SK-N-SH (cell line): ENCODE results near the gene AIF1L. TPM values are rescaled to one million over a fixed set of nuclear protein-coding genes. Genes with fewer than 3 reads are reported as not detected.

Source experiments
- CTCF ChIA-PET: fragments of 300-600, 350-600 bp; formaldehyde crosslinking; extraction: SDS; loops from one replicate; lab custom pipeline; 2021; lab: Yijun Ruan, JAX
- POLR2A ChIA-PET: fragments of 350-600 bp; sonication (Branson Sonifier 250); formaldehyde crosslinking; extraction: SDS; loops from one replicate; lab custom pipeline; 2020; ENCODE audit warnings: antibody characterized with exemption, inconsistent platforms; lab: Yijun Ruan, JAX
- DNase-seq: peaks from one replicate; pipeline ENCODE4 v3.0.0; 2012
- H2AFZ ChIP-seq: fragments of 200-600 bp; sonication (generic); 2 replicates; pipeline ENCODE4 v1.8.1; 2016; ENCODE audit warnings: antibody characterized with exemption, mild to moderate bottlenecking, low read depth
- H3F3A ChIP-seq: fragments of 200-600 bp; sonication (generic); replicated peaks from 2 replicates; pipeline ENCODE3; 2016; ENCODE audit warnings: antibody characterized with exemption, mild to moderate bottlenecking; ENCODE audit not compliant: insufficient read depth
- H3K27ac ChIP-seq, 2 experiments: fragments of 200-500 bp in 1 of 2; fragments of 200-600 bp in 1 of 2; sonication (Bioruptor generic) in 1 of 2; sonication (generic), shearing (Covaris generic) in 1 of 2; 2 replicates each; pipeline versions ENCODE4 v1.5.1 to v1.6.1; 2014 to 2016; ENCODE audit warnings: low read depth in 2 of 2, inconsistent platforms in 1 of 2, low read length in 1 of 2, mild to moderate bottlenecking in 1 of 2, mixed read lengths in 1 of 2
- H3K27me3 ChIP-seq: fragments of 200-600 bp; sonication (generic), shearing (Covaris generic); 2 replicates; pipeline ENCODE4 v1.6.1; 2016; ENCODE audit warnings: mixed run types; ENCODE audit not compliant: insufficient read depth
- H3K36me3 ChIP-seq, 2 experiments: fragments of 200-500 bp in 1 of 2; fragments of 200-600 bp in 1 of 2; sonication (Bioruptor generic) in 1 of 2; sonication (generic) in 1 of 2; replicated peaks in 1 of 2; 2 replicates each; pipeline versions ENCODE3 to v1.5.1; 2014 to 2016; ENCODE audit warnings: low read length in 1 of 2, mild to moderate bottlenecking in 1 of 2; ENCODE audit not compliant: insufficient read depth in 2 of 2, control insufficient read depth in 1 of 2
- H3K4me1 ChIP-seq, 2 experiments: fragments of 200-500 bp in 1 of 2; fragments of 200-600 bp in 1 of 2; sonication (Bioruptor generic) in 1 of 2; sonication (generic), shearing (Covaris generic) in 1 of 2; 2 replicates each; pipeline versions ENCODE4 v1.5.1 to v1.6.1; 2014 to 2016; ENCODE audit warnings: low read depth in 1 of 2, low read length in 1 of 2, mixed run types in 1 of 2; ENCODE audit not compliant: insufficient read depth in 2 of 2, control insufficient read depth in 1 of 2
- H3K4me2 ChIP-seq: fragments of 200-600 bp; sonication (generic), shearing (Covaris generic); 2 replicates; pipeline ENCODE4 v1.6.1; 2017; ENCODE audit warnings: mixed run types
- H3K4me3 ChIP-seq, 2 experiments: fragments of 200-500 bp in 1 of 2; fragments of 200-600 bp in 1 of 2; sonication (Bioruptor generic) in 1 of 2; sonication (generic), shearing (Covaris generic) in 1 of 2; 2 replicates each; pipeline versions ENCODE4 v1.5.1 to v1.8.1; 2014 to 2016; ENCODE audit warnings: low read depth in 2 of 2, inconsistent platforms in 1 of 2, low read length in 1 of 2, mild to moderate bottlenecking in 1 of 2, mixed read lengths in 1 of 2, moderate library complexity in 1 of 2
- H3K79me2 ChIP-seq: fragments of 200-600 bp; sonication (generic); 2 replicates; pipeline ENCODE4 v1.8.1; 2017; ENCODE audit warnings: mild to moderate bottlenecking; ENCODE audit not compliant: insufficient read depth
- H3K9ac ChIP-seq: fragments of 200-600 bp; sonication (generic); 2 replicates; pipeline ENCODE4 v1.6.1; 2017; ENCODE audit warnings: mixed run types
- H3K9me2 ChIP-seq: fragments of 200-600 bp; sonication (generic); 2 replicates; pipeline ENCODE4 v1.6.1; 2017; ENCODE audit warnings: mixed run types
- H3K9me3 ChIP-seq: fragments of 200-600 bp; sonication (generic); 2 replicates; pipeline ENCODE4 v1.6.1; 2017; ENCODE audit warnings: mixed run types, mild to moderate bottlenecking, moderate library complexity
- H4K20me1 ChIP-seq: fragments of 200-600 bp; sonication (generic); 2 replicates; pipeline ENCODE4 v1.6.1; 2017; ENCODE audit warnings: mild to moderate bottlenecking, mixed run types; ENCODE audit not compliant: insufficient read depth
- CHD2 ChIP-seq: fragments of 150-350 bp; IDR thresholded peaks from 2 replicates; pipeline ENCODE4 v1.6.1; 2018; ENCODE audit warnings: low read length; ENCODE audit not compliant: partially characterized antibody
- CTCF ChIP-seq: fragments of 200-600 bp; sonication (generic); IDR thresholded peaks from 2 replicates; pipeline ENCODE4 v1.6.1; 2017; ENCODE audit warnings: antibody characterized with exemption, mild to moderate bottlenecking, moderate library complexity
- ELF1 ChIP-seq: IDR thresholded peaks from 2 replicates; pipeline ENCODE4 v1.4.0; 2012
- EZH2phosphoT487 ChIP-seq: fragments of 200-600 bp; sonication (generic); IDR thresholded peaks from 2 replicates; pipeline ENCODE4 v1.6.1; 2017; ENCODE audit warnings: low read depth, mixed run types, mild to moderate bottlenecking, antibody characterized with exemption, moderate library complexity, borderline replicate concordance
- FOSL2 ChIP-seq: IDR thresholded peaks from 2 replicates; pipeline ENCODE4 v1.4.0; 2012; ENCODE audit warnings: low read depth, mild to moderate bottlenecking, moderate library complexity, borderline replicate concordance
- FOXJ3 ChIP-seq: sonication (generic); formaldehyde crosslinking; IDR thresholded peaks from 2 replicates; pipeline ENCODE4 v1.5.1; 2020; ENCODE audit warnings: mild to moderate bottlenecking, missing genetic modification reagents
- FOXM1 ChIP-seq: IDR thresholded peaks from 2 replicates; pipeline ENCODE4 v1.4.0; 2012; ENCODE audit warnings: low read depth, mild to moderate bottlenecking
- GABPA ChIP-seq: IDR thresholded peaks from 2 replicates; pipeline ENCODE4 v1.4.0; 2012; ENCODE audit warnings: low read depth, mild to moderate bottlenecking
- GATA2 ChIP-seq: sonication (generic); formaldehyde crosslinking; IDR thresholded peaks from 2 replicates; pipeline ENCODE4 v1.5.0; 2020; ENCODE audit warnings: mild to moderate bottlenecking, missing genetic modification reagents
- IRF3 ChIP-seq: fragments of 150-350 bp; IDR thresholded peaks from 2 replicates; pipeline ENCODE4 v1.6.1; 2016; ENCODE audit warnings: mild to moderate bottlenecking, low read depth, low read length
- JUND ChIP-seq: IDR thresholded peaks from 2 replicates; pipeline ENCODE4 v1.4.0; 2012
- POLR2AphosphoS5 ChIP-seq: IDR thresholded peaks from 2 replicates; pipeline ENCODE4 v1.6.1; 2012; ENCODE audit warnings: low read depth, low read length
- RCOR1 ChIP-seq: fragments of 150-350 bp; IDR thresholded peaks from 2 replicates; pipeline ENCODE4 v1.6.1; 2017; ENCODE audit warnings: antibody characterized with exemption, low read length
- RXRA ChIP-seq: IDR thresholded peaks from 2 replicates; pipeline ENCODE4 v1.4.0; 2012; ENCODE audit warnings: low read depth, mild to moderate bottlenecking, borderline replicate concordance
- SIN3A ChIP-seq: IDR thresholded peaks from 2 replicates; pipeline ENCODE4 v1.6.1; 2012; ENCODE audit warnings: low read depth, mild to moderate bottlenecking, low read length, moderate library complexity, borderline replicate concordance
- SMC3 ChIP-seq: IDR thresholded peaks from 2 replicates; pipeline ENCODE4 v1.6.1; 2012; ENCODE audit warnings: low read depth, low read length, improper control_type of control experiment
- TCF12 ChIP-seq: IDR thresholded peaks from 2 replicates; pipeline ENCODE4 v1.4.0; 2012
- TEAD4 ChIP-seq: IDR thresholded peaks from 2 replicates; pipeline ENCODE4 v1.4.0; 2012; ENCODE audit warnings: mild to moderate bottlenecking, borderline replicate concordance; ENCODE audit not compliant: insufficient read depth
- WGBS: methylation state at CpG from one replicate; pipeline ENCODE4 v1.1.6; 2017; ENCODE audit warnings: low lambda C conversion rate; 5-methylcytosine and 5-hydroxymethylcytosine counted together
- polyA plus RNA-seq, 3 experiments: library from polyadenylated mRNA; depleted of rRNA; stranded (reverse); fragments of >200 nt; gene quantifications; 2 replicates each; pipeline ENCODE4 v1.2.3, GENCODE V29; 2012
- TF ChIP-seq, protein P1 (sequence below): IDR thresholded peaks from 2 replicates; pipeline ENCODE4 v1.4.0; 2012; ENCODE audit warnings: low read depth, borderline replicate concordance
- TF ChIP-seq, protein P2 (sequence below): IDR thresholded peaks from 2 replicates; pipeline ENCODE4 v1.4.0; 2012; ENCODE audit warnings: low read depth

AIF1L gene
- polyA plus RNA-seq, 1 of the 3 experiments (the other 2 are of a cell fraction) = 0.26 TPM

DNA sequence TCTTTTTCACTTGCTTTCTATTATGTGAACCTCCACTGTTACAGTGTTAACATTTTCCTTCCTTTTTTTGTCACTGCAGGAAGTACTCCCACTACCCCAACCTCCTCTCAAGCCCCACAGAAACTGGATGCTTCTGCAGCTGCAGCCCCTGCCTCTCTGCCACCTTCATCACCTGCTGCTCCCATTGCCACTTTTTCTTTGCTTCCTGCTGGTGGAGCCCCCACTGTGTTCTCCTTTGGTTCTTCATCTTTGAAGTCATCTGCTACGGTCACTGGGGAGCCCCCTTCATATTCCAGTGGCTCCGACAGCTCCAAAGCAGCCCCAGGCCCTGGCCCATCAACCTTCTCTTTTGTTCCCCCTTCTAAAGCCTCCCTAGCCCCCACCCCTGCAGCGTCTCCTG lies 47.9 kb downstream of the AIF1L start:
- H3K9me3 ChIP-seq = no peaks in the 10 kb centered on the region
- H3K4me1 ChIP-seq = no peaks in the 10 kb centered on the region
- peaks cover 71 to 84% of the 10 kb centered on the region in 2 experiments for H3K36me3 ChIP-seq
- no peak overlapping the region for H3K4me2 ChIP-seq
- POLR2A ChIA-PET = no interaction called here
- CTCF ChIA-PET = interaction anchor here (2.5 kb wide), 1 partner anchor 192 kb away, joined by 9 read pairs; no protein-coding TSS in a partner anchor
- H2AFZ ChIP-seq = no peak overlapping the region
- H4K20me1 ChIP-seq = no peaks in the 10 kb centered on the region
- peaks cover 6% of the 10 kb centered on the region for H3F3A ChIP-seq
- H3K79me2 ChIP-seq = no peaks in the 10 kb centered on the region
- WGBS = 96% methylated on average over 3 of the region's 3 CpGs
- H3K9ac ChIP-seq = no peak overlapping the region
- no peak for DNase-seq
- TF ChIP-seq TCF12 (no peak), RCOR1 (no peak), FOXJ3 (no peak), POLR2AphosphoS5 (no peak), RXRA (no peak), FOSL2 (no peak), GATA2 (CRISPR knock-in tag) (no peak), TEAD4 (no peak), FOXM1 (no peak), CHD2 (no peak), SIN3A (no peak), IRF3 (no peak), ELF1 (no peak), JUND (no peak), EZH2phosphoT487 (no peak), GABPA (no peak), CTCF (no peak), SMC3 (no peak)
- TF ChIP-seq, protein P1, sequence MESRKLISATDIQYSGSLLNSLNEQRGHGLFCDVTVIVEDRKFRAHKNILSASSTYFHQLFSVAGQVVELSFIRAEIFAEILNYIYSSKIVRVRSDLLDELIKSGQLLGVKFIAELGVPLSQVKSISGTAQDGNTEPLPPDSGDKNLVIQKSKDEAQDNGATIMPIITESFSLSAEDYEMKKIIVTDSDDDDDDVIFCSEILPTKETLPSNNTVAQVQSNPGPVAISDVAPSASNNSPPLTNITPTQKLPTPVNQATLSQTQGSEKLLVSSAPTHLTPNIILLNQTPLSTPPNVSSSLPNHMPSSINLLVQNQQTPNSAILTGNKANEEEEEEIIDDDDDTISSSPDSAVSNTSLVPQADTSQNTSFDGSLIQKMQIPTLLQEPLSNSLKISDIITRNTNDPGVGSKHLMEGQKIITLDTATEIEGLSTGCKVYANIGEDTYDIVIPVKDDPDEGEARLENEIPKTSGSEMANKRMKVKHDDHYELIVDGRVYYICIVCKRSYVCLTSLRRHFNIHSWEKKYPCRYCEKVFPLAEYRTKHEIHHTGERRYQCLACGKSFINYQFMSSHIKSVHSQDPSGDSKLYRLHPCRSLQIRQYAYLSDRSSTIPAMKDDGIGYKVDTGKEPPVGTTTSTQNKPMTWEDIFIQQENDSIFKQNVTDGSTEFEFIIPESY = no peak
- TF ChIP-seq, protein P2, sequence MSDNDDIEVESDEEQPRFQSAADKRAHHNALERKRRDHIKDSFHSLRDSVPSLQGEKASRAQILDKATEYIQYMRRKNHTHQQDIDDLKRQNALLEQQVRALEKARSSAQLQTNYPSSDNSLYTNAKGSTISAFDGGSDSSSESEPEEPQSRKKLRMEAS = no peak
- TF ChIP-seq, all 33 proteins: peak for 0
- H3K27ac ChIP-seq = no peak overlapping the region
- no peaks in the 10 kb centered on the region for H3K27me3 ChIP-seq
- H3K4me3 ChIP-seq = no peak overlapping the region
- no peaks in the 10 kb centered on the region for H3K9me2 ChIP-seq
